Left lung (tissue), 10 donors: Measurements from ENCODE around the gene ST7. TPM values are rescaled to one million over a fixed set of nuclear protein-coding genes. Genes with fewer than 3 reads are reported as not detected.
"Not testable (repeated sequence)": the region's sequence is repeated elsewhere in the genome, so short reads cannot be mapped to it uniquely, and the experiment has no call there.

Experiments
- ATAC-seq: fragments of 200-7000 bp; cut with Tn5 transposase; one replicate; pipeline ENCODE4 v1.9.1; 2020; ENCODE audit warnings: moderate library complexity
- DNase-seq, 4 donors: peaks; one replicate each; pipeline ENCODE4 v3.0.0-alpha.2; 2013 to 2020
- H3K27ac ChIP-seq, 2 donors: fragments of 200-600 bp; sonication (generic) in 1 of 2; one replicate each; pipeline versions ENCODE4 v1.5.0 to v1.8.0; 2020 to 2021
- H3K27me3 ChIP-seq, 2 donors: fragments of 200-600 bp; sonication (generic) in 1 of 2; one replicate each; pipeline versions ENCODE4 v1.5.0 to v1.8.0; 2020 to 2021
- H3K36me3 ChIP-seq, 2 donors: fragments of 200-600 bp; sonication (generic) in 1 of 2; one replicate each; pipeline versions ENCODE4 v1.5.0 to v1.8.0; 2020 to 2021
- H3K4me1 ChIP-seq, 2 donors: fragments of 200-600 bp; one replicate each; pipeline ENCODE4 v1.8.0; 2021
- H3K4me3 ChIP-seq, 2 donors: fragments of 200-600 bp; sonication (generic) in 1 of 2; one replicate each; pipeline versions ENCODE4 v1.5.0 to v1.8.0; 2020 to 2021; ENCODE audit warnings: mild to moderate bottlenecking in 1 of 2
- H3K9me3 ChIP-seq, 2 donors: fragments of 200-600 bp; sonication (generic) in 1 of 2; one replicate each; pipeline versions ENCODE4 v1.5.0 to v1.8.0; 2020 to 2021
- CTCF ChIP-seq, 2 donors: fragments of 200-600 bp; sonication (generic) in 1 of 2; IDR thresholded peaks; one replicate each; pipeline versions ENCODE4 v1.5.0 to v1.8.0; 2021; ENCODE audit warnings: antibody characterized with exemption in 2 of 2
- intact Hi-C, 2 donors: fragments of 100-400 bp; cut with DNase I; formaldehyde crosslinking; loops; one replicate each; pipeline versions ENCODE4 v1.11.2 to v1.14.2; 2022
- polyA plus RNA-seq, 6 donors: library from polyadenylated mRNA; unstranded; fragments of 120-200 nt; gene quantifications; one replicate each; pipeline ENCODE4 v1.2.1, GENCODE V29; 2013; ENCODE audit not compliant: insufficient read length in 6 of 6
- total RNA-seq, 2 donors: library from RNA; stranded (reverse); fragmentation: NEBNext Ultra II Directional; extraction: Animal tissue kit (Norgen Biotek cat#: 25700); gene quantifications; one replicate each; pipeline ENCODE4 v1.2.1, GENCODE V29; 2021
- donor health status: DM: no; HTN: yes; CAD: no.
- donor health status: DM: no; HTN: no; CAD: no.

ST7 gene
- total and polyA plus RNA-seq, 8 donors = 36.3 to 60.6 (median 48.4) TPM

- no peaks in the 10 kb centered on the region for H3K4me1 ChIP-seq
- no peaks in the 10 kb centered on the region for H3K36me3 ChIP-seq
- ATAC-seq = no peak
- no peak for DNase-seq
- no peak overlapping the region for H3K27ac ChIP-seq
- peaks cover 0 to 3% of the 10 kb centered on the region in 2 donors for H3K9me3 ChIP-seq
- intact Hi-C loops = no loop called here
- TF ChIP-seq CTCF (IDR thresholded peaks at IDR 0.05) = no peak
- H3K27me3 ChIP-seq = no peaks in the 10 kb centered on the region
- H3K4me3 ChIP-seq = no peak overlapping the region
Measured at GRCh38 chr7:117237646-117238045, 284.3 kb downstream of the ST7 start.

- no peak for TF ChIP-seq CTCF (IDR thresholded peaks at IDR 0.05)
- Histone ChIP-seq H3K27ac (no peak overlapping the region), H3K36me3 (no peaks in the 10 kb centered on the region), H3K9me3 (peaks cover 0 to 1% of the 10 kb centered on the region in 2 donors), H3K27me3 (no peaks in the 10 kb centered on the region), H3K4me1 (no peaks in the 10 kb centered on the region), H3K4me3 (no peak overlapping the region)
- intact Hi-C loops = no loop called here
- DNase-seq (no peak), ATAC-seq (no peak)
Measured at GRCh38 chr7:117238472-117238871, 285.2 kb downstream of the ST7 start.

GRCh38 chr7:117238937-117239336 is 285.6 kb downstream of the ST7 start:
- TF ChIP-seq CTCF (IDR thresholded peaks at IDR 0.05) = no peak
- no peaks in the 10 kb centered on the region for H3K27me3 ChIP-seq
- ATAC-seq = no peak
- no peaks in the 10 kb centered on the region for H3K4me1 ChIP-seq
- no peaks in the 10 kb centered on the region for H3K36me3 ChIP-seq
- H3K27ac ChIP-seq = no peak overlapping the region
- no peak overlapping the region for H3K4me3 ChIP-seq
- no peaks in the 10 kb centered on the region for H3K9me3 ChIP-seq
- intact Hi-C loops = no loop called here
- no peak for DNase-seq

GRCh38 chr7:117241088-117241487 is 287.8 kb downstream of the ST7 start:
- H3K4me1 ChIP-seq = no peaks in the 10 kb centered on the region
- no peaks in the 10 kb centered on the region for H3K27me3 ChIP-seq
- intact Hi-C loops = no loop called here
- peaks cover 0 to 8% of the 10 kb centered on the region in 2 donors for H3K9me3 ChIP-seq
- no peak for DNase-seq
- H3K36me3 ChIP-seq = no peaks in the 10 kb centered on the region
- H3K27ac ChIP-seq = no peak overlapping the region
- no peak overlapping the region for H3K4me3 ChIP-seq
- ATAC-seq = no peak
- TF ChIP-seq CTCF (IDR thresholded peaks at IDR 0.05) = no peak

- H3K27me3 ChIP-seq = no peaks in the 10 kb centered on the region
- no peak for ATAC-seq
- H3K36me3 ChIP-seq = no peaks in the 10 kb centered on the region
- peaks cover 0 to 8% of the 10 kb centered on the region in 2 donors for H3K9me3 ChIP-seq
- DNase-seq = no peak
- no peak for TF ChIP-seq CTCF (IDR thresholded peaks at IDR 0.05)
- H3K27ac ChIP-seq = no peak overlapping the region
- H3K4me3 ChIP-seq = no peak overlapping the region
- intact Hi-C loops = no loop called here
- no peaks in the 10 kb centered on the region for H3K4me1 ChIP-seq
Measured at GRCh38 chr7:117243390-117243789, 290.1 kb downstream of the ST7 start.

GRCh38 chr7:117245703-117246102 is 292.4 kb downstream of the ST7 start:
- H3K27me3 ChIP-seq, ATAC-seq, DNase-seq, H3K36me3 ChIP-seq, H3K9me3 ChIP-seq, intact Hi-C loops, H3K27ac ChIP-seq, H3K4me3 ChIP-seq, H3K4me1 ChIP-seq: not testable (repeated sequence)
